IPS-18a (cell line): Measurements from ENCODE around the gene ESR1.

Source experiments
- H3K27ac ChIP-seq: one replicate; pipeline ENCODE4 v1.5.1; 2013; ENCODE audit warnings: low read length
- H3K27me3 ChIP-seq: one replicate; pipeline ENCODE4 v1.6.1; 2013; ENCODE audit warnings: mild to moderate bottlenecking, low read length; ENCODE audit not compliant: control insufficient read depth, insufficient read depth
- H3K36me3 ChIP-seq: one replicate; pipeline ENCODE4 v1.6.1; 2013; ENCODE audit warnings: low read depth, low read length; ENCODE audit not compliant: control insufficient read depth
- H3K4me1 ChIP-seq: one replicate; pipeline ENCODE4 v1.6.1; 2013; ENCODE audit warnings: low read depth, low read length; ENCODE audit not compliant: control insufficient read depth
- H3K4me3 ChIP-seq: one replicate; pipeline ENCODE4 v1.5.1; 2013; ENCODE audit warnings: low read length
- H3K9ac ChIP-seq: one replicate; pipeline ENCODE4 v1.6.1; 2013; ENCODE audit warnings: mild to moderate bottlenecking, low read length, moderate library complexity
- H3K9me3 ChIP-seq: one replicate; pipeline ENCODE4 v1.6.1; 2013; ENCODE audit warnings: low read depth, low read length; ENCODE audit not compliant: control insufficient read depth

The ESR1 gene

GRCh38 chr6:152086223-152086873 lies 278.9 kb downstream of the ESR1 start:
- Histone ChIP-seq H3K27ac (no peak overlapping the region), H3K36me3 (no peaks in the 10 kb centered on the region), H3K27me3 (no peaks in the 10 kb centered on the region), H3K9me3 (no peaks in the 10 kb centered on the region), H3K4me3 (no peak overlapping the region), H3K4me1 (no peaks in the 10 kb centered on the region), H3K9ac (no peak overlapping the region)

DNA sequence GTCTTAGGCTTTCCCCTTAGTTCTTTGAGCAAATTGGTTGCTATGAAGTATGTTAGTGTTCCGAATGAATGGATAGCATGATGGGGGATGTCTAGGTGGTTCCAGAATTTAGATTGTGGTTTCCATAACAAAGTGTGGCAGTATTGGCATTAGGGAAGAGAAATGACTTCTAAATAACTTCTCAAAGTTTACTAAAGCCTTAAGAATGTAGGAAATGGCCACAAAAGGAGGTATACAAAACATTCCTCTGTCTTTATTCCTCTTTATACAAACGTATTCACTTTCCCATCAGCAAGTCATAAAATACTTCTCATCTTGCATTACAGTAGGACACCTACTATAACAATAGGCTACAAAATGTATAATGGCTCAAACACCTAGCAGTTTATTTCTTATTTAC lies 279.6 kb downstream of the ESR1 start:
- no peak overlapping the region for H3K27ac ChIP-seq
- H3K4me1 ChIP-seq: no peaks in the 10 kb centered on the region
- H3K9ac ChIP-seq: no peak overlapping the region
- no peaks in the 10 kb centered on the region for H3K9me3 ChIP-seq
- no peaks in the 10 kb centered on the region for H3K27me3 ChIP-seq
- H3K36me3 ChIP-seq: no peaks in the 10 kb centered on the region
- H3K4me3 ChIP-seq: no peak overlapping the region

DNA sequence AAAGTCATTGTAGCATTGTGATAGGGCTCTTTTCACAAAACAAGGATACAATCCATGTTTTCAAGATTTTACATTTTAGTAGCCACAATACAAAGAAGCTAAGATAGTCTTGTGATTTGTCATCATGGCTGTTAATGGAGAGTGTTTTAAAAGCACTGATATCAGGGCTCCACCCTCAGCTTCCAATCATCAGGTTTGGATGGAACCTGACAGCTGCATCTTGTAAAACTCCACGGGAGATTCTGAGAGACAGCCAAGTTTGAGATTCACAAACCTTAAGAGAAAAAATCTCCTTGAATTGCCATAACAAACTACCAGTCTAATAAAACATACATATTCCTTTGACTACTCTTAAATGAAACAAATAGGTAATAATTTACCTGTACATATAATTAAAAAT lies 280.2 kb downstream of the ESR1 start:
- Histone ChIP-seq H3K9me3 (no peaks in the 10 kb centered on the region), H3K4me1 (no peaks in the 10 kb centered on the region), H3K27ac (no peak overlapping the region)

DNA sequence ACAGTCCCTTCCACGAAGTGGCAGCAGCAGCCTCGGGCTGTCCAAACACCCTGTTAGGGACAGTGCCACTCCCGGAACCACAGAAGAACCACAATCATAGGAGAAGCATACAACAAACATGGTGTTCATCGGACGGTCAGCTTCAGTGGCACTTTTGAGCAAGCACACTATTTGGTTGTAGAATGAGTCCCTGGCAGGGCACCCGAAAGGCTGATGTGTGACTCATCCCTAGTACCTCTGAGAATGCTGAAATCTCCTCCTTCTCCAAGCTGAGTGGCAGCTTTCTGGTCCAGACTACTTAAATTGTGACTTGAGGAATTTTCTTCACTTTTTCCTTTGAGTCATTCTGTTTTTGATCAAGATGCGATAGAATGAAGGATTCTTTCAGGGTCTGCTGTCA lies 282.5 kb downstream of the ESR1 start:
- Histone ChIP-seq H3K27me3 (no peaks in the 10 kb centered on the region), H3K27ac (no peak overlapping the region), H3K4me1 (no peaks in the 10 kb centered on the region), H3K4me3 (no peak overlapping the region), H3K9me3 (no peaks in the 10 kb centered on the region), H3K9ac (no peak overlapping the region), H3K36me3 (no peaks in the 10 kb centered on the region)

More for the DNA sequence above, 280.2 kb downstream of the ESR1 start:
- Histone ChIP-seq H3K36me3 (no peaks in the 10 kb centered on the region), H3K4me3 (no peak overlapping the region), H3K27me3 (no peaks in the 10 kb centered on the region), H3K9ac (no peak overlapping the region)

DNA sequence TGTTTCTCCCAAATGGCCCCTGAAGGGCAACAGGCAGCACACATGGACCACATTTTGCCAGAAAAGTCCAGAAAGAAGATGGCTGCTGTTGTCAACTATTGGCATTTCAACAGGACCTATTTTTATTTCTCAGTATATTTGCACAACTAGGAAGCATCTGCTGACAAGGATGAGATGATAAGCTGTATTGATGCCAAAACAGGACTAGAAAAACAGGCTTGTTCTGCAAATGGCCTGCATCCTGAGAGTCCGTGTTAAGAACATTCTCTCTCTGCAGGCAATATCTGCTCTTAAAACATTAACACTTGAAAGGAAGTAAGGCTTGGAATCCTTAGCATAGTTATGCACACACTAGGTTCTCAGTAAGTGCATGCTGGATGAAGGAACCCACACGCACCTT lies 283.7 kb downstream of the ESR1 start:
- Histone ChIP-seq H3K27me3 (no peaks in the 10 kb centered on the region), H3K9me3 (no peaks in the 10 kb centered on the region), H3K4me3 (no peak overlapping the region), H3K27ac (no peak overlapping the region), H3K9ac (no peak overlapping the region), H3K4me1 (no peaks in the 10 kb centered on the region), H3K36me3 (no peaks in the 10 kb centered on the region)

- H3K4me3 ChIP-seq: no peak overlapping the region
- H3K4me1 ChIP-seq: no peaks in the 10 kb centered on the region
- H3K27me3 ChIP-seq: no peaks in the 10 kb centered on the region
- no peaks in the 10 kb centered on the region for H3K9me3 ChIP-seq
- no peak overlapping the region for H3K27ac ChIP-seq
- H3K9ac ChIP-seq: no peak overlapping the region
- no peaks in the 10 kb centered on the region for H3K36me3 ChIP-seq
These were observed 284.4 kb downstream of the ESR1 start for GRCh38 chr6:152091851-152092341.

DNA sequence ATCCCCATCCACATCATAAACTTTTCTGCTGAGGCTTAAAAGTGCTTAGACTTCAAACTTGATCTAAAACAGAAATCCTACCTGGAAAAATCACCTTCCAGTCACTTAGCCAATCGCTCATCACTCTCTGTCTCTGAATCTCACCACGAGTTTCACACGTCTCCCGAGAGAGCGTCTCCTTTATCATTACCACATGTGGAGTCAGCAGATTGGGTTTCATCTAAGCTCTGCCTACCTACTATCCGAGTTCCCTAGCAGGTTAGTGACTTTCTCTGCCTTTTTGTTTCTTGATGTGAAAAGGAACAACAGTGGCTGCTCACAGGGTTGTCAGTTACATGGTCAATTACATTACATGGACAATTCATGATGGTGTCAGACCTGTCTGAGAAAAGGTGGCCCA lies 286.2 kb downstream of the ESR1 start:
- Histone ChIP-seq H3K36me3 (no peaks in the 10 kb centered on the region), H3K27me3 (no peaks in the 10 kb centered on the region), H3K9ac (no peak overlapping the region), H3K4me1 (no peaks in the 10 kb centered on the region), H3K27ac (no peak overlapping the region), H3K9me3 (no peaks in the 10 kb centered on the region), H3K4me3 (no peak overlapping the region)

DNA sequence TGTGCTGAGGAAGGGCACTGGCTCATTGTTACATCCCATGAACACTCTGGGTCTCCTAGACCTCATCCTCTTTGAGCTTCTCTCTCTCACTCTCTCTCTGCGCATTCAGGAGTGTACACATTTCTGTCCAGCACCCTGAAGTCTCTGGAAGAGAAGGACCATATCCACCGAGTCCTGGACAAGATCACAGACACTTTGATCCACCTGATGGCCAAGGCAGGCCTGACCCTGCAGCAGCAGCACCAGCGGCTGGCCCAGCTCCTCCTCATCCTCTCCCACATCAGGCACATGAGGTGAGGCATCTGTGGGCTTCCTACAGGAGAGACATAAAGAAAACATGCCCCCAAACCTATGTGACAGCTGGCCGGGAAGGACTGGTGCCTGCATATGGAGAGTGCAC lies 286.8 kb downstream of the ESR1 start:
- Histone ChIP-seq H3K36me3 (no peaks in the 10 kb centered on the region), H3K9me3 (no peaks in the 10 kb centered on the region), H3K4me1 (no peaks in the 10 kb centered on the region), H3K27ac (no peak overlapping the region), H3K9ac (no peak overlapping the region), H3K27me3 (no peaks in the 10 kb centered on the region), H3K4me3 (no peak overlapping the region)

DNA sequence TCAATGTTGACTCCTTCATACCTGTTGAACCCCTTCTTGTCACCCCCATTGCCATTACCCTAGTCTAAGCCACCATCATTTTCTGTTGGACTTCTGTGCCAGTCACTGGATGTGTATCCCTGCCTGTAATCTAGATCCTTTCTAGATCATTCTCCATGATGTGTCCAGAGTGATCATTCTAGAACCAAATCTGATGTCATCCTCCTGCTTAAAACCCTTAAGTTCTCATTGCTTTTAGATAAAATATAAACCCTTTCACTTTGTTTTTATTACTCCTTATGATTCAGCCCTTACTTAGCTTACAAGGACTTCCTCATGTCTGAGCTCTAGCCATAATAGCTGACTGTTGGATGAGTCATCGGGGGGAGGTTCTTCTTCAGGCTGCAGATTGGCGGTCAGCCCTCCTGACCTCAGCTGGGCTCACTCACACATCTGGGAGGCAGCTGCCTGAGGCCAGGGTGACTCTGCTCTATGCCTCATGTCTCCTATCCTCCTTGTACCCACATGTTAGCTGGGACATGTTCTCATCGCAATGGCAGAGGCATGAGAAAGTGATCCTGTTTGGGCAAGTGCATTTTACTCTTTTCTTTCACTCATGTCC lies 287.6 kb downstream of the ESR1 start:
- Histone ChIP-seq H3K36me3 (no peaks in the 10 kb centered on the region), H3K9me3 (no peaks in the 10 kb centered on the region), H3K9ac (no peak overlapping the region), H3K27me3 (no peaks in the 10 kb centered on the region), H3K4me1 (no peaks in the 10 kb centered on the region), H3K4me3 (no peak overlapping the region), H3K27ac (no peak overlapping the region)

GRCh38 chr6:152096863-152097496 lies 289.5 kb downstream of the ESR1 start:
- no peaks in the 10 kb centered on the region for H3K9me3 ChIP-seq
- no peak overlapping the region for H3K27ac ChIP-seq
- no peak overlapping the region for H3K9ac ChIP-seq
- no peak overlapping the region for H3K4me3 ChIP-seq
- H3K27me3 ChIP-seq: no peaks in the 10 kb centered on the region
- peaks cover 2% of the 10 kb centered on the region for H3K4me1 ChIP-seq
- H3K36me3 ChIP-seq: no peaks in the 10 kb centered on the region

- Histone ChIP-seq H3K4me1 (peaks cover 2% of the 10 kb centered on the region), H3K27ac (no peak overlapping the region), H3K4me3 (no peak overlapping the region), H3K36me3 (no peaks in the 10 kb centered on the region), H3K27me3 (no peaks in the 10 kb centered on the region), H3K9ac (no peak overlapping the region), H3K9me3 (no peaks in the 10 kb centered on the region)
These were observed 291.2 kb downstream of the ESR1 start for GRCh38 chr6:152098683-152099082.
